ENCODE measurements around the gene FUZ.

- TF ChIP-seq ZNF274 (IDR thresholded peaks at IDR 0.05; ENCODE audit: low read depth, low read length) (no peak), YY1 (IDR thresholded peaks at IDR 0.05; ENCODE audit: insufficient read depth, insufficient read length) (no peak)
These were observed 48.0 kb upstream of the FUZ start for GRCh38 chr19:49861107-49861506.
